GM23338 (cell line): ENCODE measurements around the gene ATP8B4. TPM values are rescaled to one million over a fixed set of nuclear protein-coding genes. Genes with fewer than 3 reads are reported as not detected.

ENCODE experiments used
- ATAC-seq: fragments of 200-7000 bp; cut with Tn5 transposase; 3 replicates; pipeline ENCODE4 v1.9.1; 2020
- DNase-seq: peaks from one replicate; pipeline ENCODE4 v3.0.0-alpha.2; 2015; ENCODE audit warnings: low spot score
- H2AFZ ChIP-seq: fragments of 200-600 bp; sonication (generic); 2 replicates; pipeline ENCODE4 v1.8.0; 2016; ENCODE audit warnings: antibody characterized with exemption, mild to moderate bottlenecking, moderate library complexity
- H3F3A ChIP-seq: fragments of 200-600 bp; sonication (generic); replicated peaks from 2 replicates; pipeline ENCODE4 v1.8.0; 2017; ENCODE audit warnings: antibody characterized with exemption, mixed run types, low read depth
- H3K27ac ChIP-seq: fragments of 200-600 bp; sonication (generic); 2 replicates; pipeline ENCODE4 v1.6.1; 2016; ENCODE audit warnings: low read depth
- H3K27me3 ChIP-seq: fragments of 200-600 bp; sonication (generic); 2 replicates; pipeline ENCODE4 v1.8.0; 2016; ENCODE audit warnings: mild to moderate bottlenecking, mixed run types, moderate library complexity; ENCODE audit not compliant: insufficient read depth
- H3K36me3 ChIP-seq: fragments of 200-600 bp; sonication (generic); 2 replicates; pipeline ENCODE4 v1.8.0; 2016; ENCODE audit warnings: mild to moderate bottlenecking; ENCODE audit not compliant: insufficient read depth
- H3K4me1 ChIP-seq: fragments of 200-600 bp; sonication (generic); 2 replicates; pipeline ENCODE4 v1.8.0; 2016; ENCODE audit warnings: mild to moderate bottlenecking, moderate library complexity; ENCODE audit not compliant: insufficient read depth
- H3K4me2 ChIP-seq: fragments of 200-600 bp; sonication (generic); 2 replicates; pipeline ENCODE4 v1.7.1; 2017; ENCODE audit warnings: mixed run types
- H3K4me3 ChIP-seq: fragments of 200-600 bp; sonication (generic); 2 replicates; pipeline ENCODE4 v1.6.1; 2016; ENCODE audit warnings: mixed run types
- H3K79me2 ChIP-seq: fragments of 200-600 bp; sonication (generic); replicated peaks from 2 replicates; pipeline ENCODE4 v1.8.0; 2017; ENCODE audit warnings: mild to moderate bottlenecking; ENCODE audit not compliant: insufficient read depth
- H3K9me2 ChIP-seq: fragments of 200-600 bp; sonication (generic); 2 replicates; pipeline ENCODE4 v1.8.0; 2017; ENCODE audit not compliant: insufficient read depth
- H4K20me1 ChIP-seq: fragments of 200-600 bp; sonication (generic); replicated peaks from 2 replicates; pipeline ENCODE4 v1.8.0; 2017; ENCODE audit warnings: mild to moderate bottlenecking; ENCODE audit not compliant: insufficient read depth
- H3K27ac Mint-ChIP-seq: 2 replicates; pipeline ENCODE4 v1.8.0; 2020; ENCODE audit warnings: inconsistent platforms, mild to moderate bottlenecking, moderate library complexity, mixed read lengths
- H3K27me3 Mint-ChIP-seq: 3 replicates; pipeline ENCODE4 v1.8.0; 2022; ENCODE audit warnings: low read depth, mild to moderate bottlenecking, moderate library complexity, mixed read lengths, inconsistent platforms; ENCODE audit not compliant: insufficient read depth, poor library complexity
- H3K36me3 Mint-ChIP-seq: 3 replicates; pipeline ENCODE4 v1.8.0; 2021; ENCODE audit warnings: low read depth, mild to moderate bottlenecking, inconsistent platforms, moderate library complexity, mixed read lengths
- H3K4me1 Mint-ChIP-seq: 3 replicates; pipeline ENCODE4 v1.8.0; 2020; ENCODE audit warnings: mild to moderate bottlenecking, inconsistent platforms, mixed read lengths
- H3K4me3 Mint-ChIP-seq: 3 replicates; pipeline ENCODE4 v1.8.0; 2021; ENCODE audit warnings: moderate library complexity, mild to moderate bottlenecking, inconsistent platforms, mixed read lengths
- H3K9me3 Mint-ChIP-seq: 3 replicates; pipeline ENCODE4 v1.8.0; 2020; ENCODE audit warnings: moderate library complexity, mild to moderate bottlenecking, inconsistent platforms, mixed read lengths
- CREB1 ChIP-seq: fragments of 250-450 bp; sonication (Bioruptor Pico); IDR thresholded peaks from 2 replicates; pipeline ENCODE4 v1.5.0; 2020; ENCODE audit warnings: low read depth, mild to moderate bottlenecking, moderate library complexity
- CTCF ChIP-seq, 2 experiments: fragments of 200-600 bp in 1 of 2; sonication (generic) in 1 of 2; conservative IDR thresholded peaks; 2 replicates each; pipeline versions ENCODE4 v1.5.1 to v1.6.1; 2016 to 2017; ENCODE audit warnings: antibody characterized with exemption in 2 of 2, low read depth in 2 of 2, mild to moderate bottlenecking in 2 of 2, moderate library complexity in 1 of 2
- ETS1 ChIP-seq: IDR thresholded peaks from 2 replicates; pipeline ENCODE4 v1.6.1; 2016; ENCODE audit warnings: antibody characterized with exemption
- EZH2 ChIP-seq: fragments of 200-600 bp; sonication (generic); IDR thresholded peaks from one replicate; pipeline ENCODE4 v1.8.0; 2017; ENCODE audit warnings: antibody characterized with exemption, mild to moderate bottlenecking, low read depth; ENCODE audit not compliant: unreplicated experiment
- EZH2phosphoT487 ChIP-seq: fragments of 200-600 bp; sonication (generic); IDR thresholded peaks from one replicate; pipeline ENCODE4 v1.8.1; 2018; ENCODE audit warnings: antibody characterized with exemption; ENCODE audit not compliant: unreplicated experiment
- JUNB ChIP-seq: IDR thresholded peaks from one replicate; pipeline ENCODE4 v1.6.1; 2016; ENCODE audit warnings: antibody characterized with exemption; ENCODE audit not compliant: unreplicated experiment
- NANOG ChIP-seq: IDR thresholded peaks from 2 replicates; pipeline ENCODE4 v1.6.1; 2016; ENCODE audit warnings: antibody characterized with exemption, borderline replicate concordance
- POLR2AphosphoS5 ChIP-seq: IDR thresholded peaks from 2 replicates; pipeline ENCODE4 v1.6.1; 2016; ENCODE audit warnings: antibody characterized with exemption, low read depth
- STAT1 ChIP-seq: IDR thresholded peaks from one replicate; pipeline ENCODE4 v1.6.1; 2016; ENCODE audit warnings: antibody characterized with exemption; ENCODE audit not compliant: unreplicated experiment
- ZNF114 ChIP-seq: fragments of 250-450 bp; sonication (Bioruptor Pico); IDR thresholded peaks from 2 replicates; pipeline ENCODE4 v1.5.0; 2020; ENCODE audit warnings: mild to moderate bottlenecking, moderate library complexity
- ZNF331 ChIP-seq: fragments of 250-450 bp; sonication (Bioruptor Pico); IDR thresholded peaks from 2 replicates; pipeline ENCODE4 v1.5.0; 2020; ENCODE audit warnings: low read depth, mild to moderate bottlenecking, moderate library complexity
- polyA plus RNA-seq: library from polyadenylated mRNA; unstranded; fragments of >200 nt; fragmentation: Nextera tagmentation; extraction: Ambion mirVana; gene quantifications from 2 replicates; pipeline ENCODE4 v1.2.1, GENCODE V29; 2016
- total RNA-seq: library from RNA; depleted of rRNA; stranded (reverse); fragments of >200 nt; shearing (Covaris generic); gene quantifications from 2 replicates; pipeline ENCODE4 v1.2.3, GENCODE V29; 2014
- TF ChIP-seq, protein P1 (sequence below): fragments of 250-450 bp; sonication (Bioruptor Pico); IDR thresholded peaks from 2 replicates; pipeline ENCODE4 v1.5.0; 2020; ENCODE audit warnings: mild to moderate bottlenecking, moderate library complexity

Gene ATP8B4
- total and polyA plus RNA-seq, 2 experiments from 2014 or later = 0.24 TPM; not detected in 1

- no peak for ATAC-seq
- Histone ChIP-seq H3K27me3 (no peaks in the 10 kb centered on the region), H3K27ac (no peak overlapping the region), H3K4me2 (no peak overlapping the region), H3K36me3 (no peaks in the 10 kb centered on the region), H3K79me2 (no peaks in the 10 kb centered on the region), H4K20me1 (no peaks in the 10 kb centered on the region), H3K4me1 (no peaks in the 10 kb centered on the region), H3F3A (no peaks in the 10 kb centered on the region), H3K9me2 (peaks cover 5% of the 10 kb centered on the region; the same call in 1 of the 2 replicates), H2AFZ (no peak overlapping the region), H3K4me3 (no peak overlapping the region)
- TF ChIP-seq CTCF (conservative IDR thresholded peaks at IDR 0.05; ENCODE audit: low read depth in 2 of 2) (no peak), CREB1 (CRISPR knock-in tag) (no peak), ZNF331 (no peak), JUNB (no peak), NANOG (no peak), ZNF114 (no peak), EZH2phosphoT487 (no peak), ETS1 (no peak), EZH2 (no peak), POLR2AphosphoS5 (no peak), STAT1 (no peak)
- TF ChIP-seq, protein P1, sequence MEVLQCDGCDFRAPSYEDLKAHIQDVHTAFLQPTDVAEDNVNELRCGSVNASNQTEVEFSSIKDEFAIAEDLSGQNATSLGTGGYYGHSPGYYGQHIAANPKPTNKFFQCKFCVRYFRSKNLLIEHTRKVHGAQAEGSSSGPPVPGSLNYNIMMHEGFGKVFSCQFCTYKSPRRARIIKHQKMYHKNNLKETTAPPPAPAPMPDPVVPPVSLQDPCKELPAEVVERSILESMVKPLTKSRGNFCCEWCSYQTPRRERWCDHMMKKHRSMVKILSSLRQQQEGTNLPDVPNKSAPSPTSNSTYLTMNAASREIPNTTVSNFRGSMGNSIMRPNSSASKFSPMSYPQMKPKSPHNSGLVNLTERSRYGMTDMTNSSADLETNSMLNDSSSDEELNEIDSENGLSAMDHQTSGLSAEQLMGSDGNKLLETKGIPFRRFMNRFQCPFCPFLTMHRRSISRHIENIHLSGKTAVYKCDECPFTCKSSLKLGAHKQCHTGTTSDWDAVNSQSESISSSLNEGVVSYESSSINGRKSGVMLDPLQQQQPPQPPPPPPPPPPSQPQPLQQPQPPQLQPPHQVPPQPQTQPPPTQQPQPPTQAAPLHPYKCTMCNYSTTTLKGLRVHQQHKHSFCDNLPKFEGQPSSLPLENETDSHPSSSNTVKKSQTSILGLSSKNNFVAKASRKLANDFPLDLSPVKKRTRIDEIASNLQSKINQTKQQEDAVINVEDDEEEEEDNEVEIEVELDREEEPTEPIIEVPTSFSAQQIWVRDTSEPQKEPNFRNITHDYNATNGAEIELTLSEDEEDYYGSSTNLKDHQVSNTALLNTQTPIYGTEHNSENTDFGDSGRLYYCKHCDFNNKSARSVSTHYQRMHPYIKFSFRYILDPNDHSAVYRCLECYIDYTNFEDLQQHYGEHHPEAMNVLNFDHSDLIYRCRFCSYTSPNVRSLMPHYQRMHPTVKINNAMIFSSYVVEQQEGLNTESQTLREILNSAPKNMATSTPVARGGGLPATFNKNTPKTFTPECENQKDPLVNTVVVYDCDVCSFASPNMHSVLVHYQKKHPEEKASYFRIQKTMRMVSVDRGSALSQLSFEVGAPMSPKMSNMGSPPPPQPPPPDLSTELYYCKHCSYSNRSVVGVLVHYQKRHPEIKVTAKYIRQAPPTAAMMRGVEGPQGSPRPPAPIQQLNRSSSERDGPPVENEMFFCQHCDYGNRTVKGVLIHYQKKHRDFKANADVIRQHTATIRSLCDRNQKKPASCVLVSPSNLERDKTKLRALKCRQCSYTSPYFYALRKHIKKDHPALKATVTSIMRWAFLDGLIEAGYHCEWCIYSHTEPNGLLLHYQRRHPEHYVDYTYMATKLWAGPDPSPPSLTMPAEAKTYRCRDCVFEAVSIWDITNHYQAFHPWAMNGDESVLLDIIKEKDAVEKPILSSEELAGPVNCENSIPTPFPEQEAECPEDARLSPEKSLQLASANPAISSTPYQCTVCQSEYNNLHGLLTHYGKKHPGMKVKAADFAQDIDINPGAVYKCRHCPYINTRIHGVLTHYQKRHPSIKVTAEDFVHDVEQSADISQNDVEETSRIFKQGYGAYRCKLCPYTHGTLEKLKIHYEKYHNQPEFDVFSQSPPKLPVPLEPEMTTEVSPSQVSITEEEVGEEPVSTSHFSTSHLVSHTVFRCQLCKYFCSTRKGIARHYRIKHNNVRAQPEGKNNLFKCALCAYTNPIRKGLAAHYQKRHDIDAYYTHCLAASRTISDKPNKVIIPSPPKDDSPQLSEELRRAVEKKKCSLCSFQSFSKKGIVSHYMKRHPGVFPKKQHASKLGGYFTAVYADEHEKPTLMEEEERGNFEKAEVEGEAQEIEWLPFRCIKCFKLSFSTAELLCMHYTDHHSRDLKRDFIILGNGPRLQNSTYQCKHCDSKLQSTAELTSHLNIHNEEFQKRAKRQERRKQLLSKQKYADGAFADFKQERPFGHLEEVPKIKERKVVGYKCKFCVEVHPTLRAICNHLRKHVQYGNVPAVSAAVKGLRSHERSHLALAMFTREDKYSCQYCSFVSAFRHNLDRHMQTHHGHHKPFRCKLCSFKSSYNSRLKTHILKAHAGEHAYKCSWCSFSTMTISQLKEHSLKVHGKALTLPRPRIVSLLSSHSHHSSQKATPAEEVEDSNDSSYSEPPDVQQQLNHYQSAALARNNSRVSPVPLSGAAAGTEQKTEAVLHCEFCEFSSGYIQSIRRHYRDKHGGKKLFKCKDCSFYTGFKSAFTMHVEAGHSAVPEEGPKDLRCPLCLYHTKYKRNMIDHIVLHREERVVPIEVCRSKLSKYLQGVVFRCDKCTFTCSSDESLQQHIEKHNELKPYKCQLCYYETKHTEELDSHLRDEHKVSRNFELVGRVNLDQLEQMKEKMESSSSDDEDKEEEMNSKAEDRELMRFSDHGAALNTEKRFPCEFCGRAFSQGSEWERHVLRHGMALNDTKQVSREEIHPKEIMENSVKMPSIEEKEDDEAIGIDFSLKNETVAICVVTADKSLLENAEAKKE = no peak
- Mint-ChIP-seq H3K4me1 (no peaks in the 10 kb centered on the region), H3K4me3 (no peak overlapping the region), H3K27ac (no peak overlapping the region), H3K27me3 (no peaks in the 10 kb centered on the region), H3K9me3 (no peaks in the 10 kb centered on the region), H3K36me3 (no peaks in the 10 kb centered on the region; the same call in 2 of the 3 replicates)
- DNase-seq = no peak
These were observed 210.6 kb downstream of the ATP8B4 start for GRCh38 chr15:49908236-49908932.
